K562 (cell line): ENCODE measurements around the gene NCOA3. TPM values are rescaled to one million over a fixed set of nuclear protein-coding genes. Genes with fewer than 3 reads are reported as not detected.

Source experiments
- ATAC-seq: fragments of 200-7000 bp; cut with Tn5 transposase; 3 replicates; pipeline ENCODE4 v1.9.1; 2020; ENCODE audit warnings: moderate library complexity
- BruUV-seq: library from RNA; stranded (reverse); fragments of 400-500 nt; replicated peaks from 2 replicates; lab custom pipeline; 2021; lab: Mats Ljungman, UMichigan
- CTCF ChIA-PET: fragments of 300-600 bp; formaldehyde crosslinking; extraction: SDS; loops from one replicate; lab custom pipeline; 2021; ENCODE audit warnings: low intra/inter-chr PET ratio; lab: Yijun Ruan, JAX
- POLR2A ChIA-PET: fragments of 300-600, 350-650 bp; sonication (Branson Sonifier 250); formaldehyde crosslinking; extraction: SDS; loops from one replicate; lab custom pipeline; 2021; ENCODE audit warnings: antibody characterized with exemption, inconsistent platforms; lab: Yijun Ruan, JAX
- DNase-seq, 4 experiments: peaks; one replicate each; pipeline versions ENCODE4 v3.0.0 to v3.0.0-alpha.2; 2011 to 2018; ENCODE audit warnings: low spot score in 3 of 4, mixed read lengths in 3 of 4; ENCODE audit errors: extremely low read depth in 1 of 4
- FAIRE-seq: peaks from 2 replicates; lab custom pipeline; 2011; peaks lifted over from hg19 to GRCh38; lab: Jason Lieb, UNC
- H2AFZ ChIP-seq: 2 replicates; pipeline ENCODE4 v1.6.0; 2011; ENCODE audit warnings: low read depth, low read length, control low read depth, inconsistent platforms
- H3K27ac ChIP-seq: fragments of 200-600 bp; 3 replicates; pipeline ENCODE4 v1.8.0; 2011; ENCODE audit warnings: low read depth, mild to moderate bottlenecking, control low read depth, inconsistent platforms, low read length, moderate library complexity, mixed read lengths; ENCODE audit errors: extremely low read depth
- H3K27me3 ChIP-seq, 2 experiments: fragments of 300-600 bp in 1 of 2; 2 replicates in 1 of 2; 3 replicates in 1 of 2; pipeline versions ENCODE4 v1.6.0 to v1.8.0; 2011; ENCODE audit warnings: inconsistent platforms in 2 of 2, low read length in 2 of 2, mild to moderate bottlenecking in 1 of 2, mixed read lengths in 1 of 2, moderate library complexity in 1 of 2; ENCODE audit not compliant: control insufficient read depth in 2 of 2, insufficient read depth in 2 of 2
- H3K36me3 ChIP-seq: fragments of 300-600 bp; 3 replicates; pipeline ENCODE4 v1.8.0; 2011; ENCODE audit warnings: mild to moderate bottlenecking, low read length, inconsistent platforms; ENCODE audit not compliant: control insufficient read depth, insufficient read depth
- H3K4me1 ChIP-seq, 2 experiments: fragments of 200-600 bp in 1 of 2; replicated peaks in 1 of 2; 2 replicates in 1 of 2; 3 replicates in 1 of 2; pipeline versions ENCODE4 v1.5.1 to v1.8.0; 2011; ENCODE audit warnings: inconsistent platforms in 2 of 2, low read length in 2 of 2, mild to moderate bottlenecking in 1 of 2, mixed read lengths in 1 of 2, moderate library complexity in 1 of 2; ENCODE audit not compliant: control insufficient read depth in 2 of 2, insufficient read depth in 2 of 2
- H3K4me2 ChIP-seq: 2 replicates; pipeline ENCODE4 v1.6.1; 2011; ENCODE audit warnings: low read length, control low read depth, inconsistent platforms, mixed read lengths; ENCODE audit not compliant: insufficient read depth
- H3K4me3 ChIP-seq: fragments of 200-600 bp; sonication (generic), shearing (Covaris generic); 2 replicates; pipeline ENCODE4 v1.5.1; 2016; ENCODE audit warnings: control low read depth, inconsistent platforms
- H3K79me2 ChIP-seq: fragments of 200-600 bp; 3 replicates; pipeline ENCODE4 v1.8.0; 2011; ENCODE audit warnings: low read length, inconsistent platforms; ENCODE audit not compliant: control insufficient read depth, insufficient read depth
- H3K9ac ChIP-seq, 2 experiments: 2 replicates each; pipeline versions ENCODE4 v1.6.0 to v1.6.1; 2011; ENCODE audit warnings: low read depth in 2 of 2, low read length in 2 of 2, control low read depth in 1 of 2, inconsistent platforms in 1 of 2, mild to moderate bottlenecking in 1 of 2, mixed read lengths in 1 of 2; ENCODE audit not compliant: insufficient read depth in 1 of 2
- H3K9me1 ChIP-seq: one replicate; pipeline ENCODE4 v1.6.0; 2011; ENCODE audit warnings: inconsistent platforms, mild to moderate bottlenecking, low read length, moderate library complexity; ENCODE audit not compliant: control insufficient read depth, insufficient read depth
- H3K9me3 ChIP-seq: replicated peaks from 2 replicates; pipeline ENCODE4 v1.5.1; 2011; ENCODE audit warnings: low read depth, low read length, inconsistent platforms; ENCODE audit not compliant: control insufficient read depth, insufficient read depth
- H4K20me1 ChIP-seq: replicated peaks from 2 replicates; pipeline ENCODE4 v1.6.1; 2011; ENCODE audit warnings: low read length, inconsistent platforms, mixed read lengths; ENCODE audit not compliant: control insufficient read depth, insufficient read depth
- CBX3 ChIP-seq, 2 experiments: IDR thresholded peaks; 1 replicate in 1 of 2; 2 replicates in 1 of 2; pipeline ENCODE4 v1.6.1; 2012; ENCODE audit warnings: inconsistent platforms in 2 of 2, low read length in 2 of 2, borderline replicate concordance in 1 of 2, control low read depth in 1 of 2
- CTCF ChIP-seq, 3 experiments: IDR thresholded peaks in 2 of 3; conservative IDR thresholded peaks in 1 of 3; 2 replicates each; pipeline ENCODE4 v1.5.1; 2011 to 2012; ENCODE audit warnings: low read length in 3 of 3, mild to moderate bottlenecking in 3 of 3, control low read depth in 2 of 3, improper control_type of control experiment in 1 of 3, inconsistent platforms in 1 of 3, low read depth in 1 of 3, mixed read lengths in 1 of 3, moderate library complexity in 1 of 3; ENCODE audit not compliant: insufficient read depth in 2 of 3
- DNMT1 ChIP-seq: fragments of 450-650 bp; IDR thresholded peaks from 2 replicates; pipeline ENCODE4 v1.6.1; 2016; ENCODE audit warnings: antibody characterized with exemption, mild to moderate bottlenecking
- ETV1 ChIP-seq: fragments of 450-650 bp; conservative IDR thresholded peaks from 2 replicates; pipeline ENCODE4 v1.6.1; 2016; ENCODE audit warnings: missing genetic modification characterization, control low read depth, low read depth, missing compliant biosample characterization
- ETV6 ChIP-seq, 3 experiments: fragments of 150-350 bp in 1 of 3; sonication (generic) in 1 of 3; formaldehyde crosslinking in 1 of 3; IDR thresholded peaks; 2 replicates each; pipeline versions ENCODE4 v1.6.1 to v1.8.0; 2014 to 2022; ENCODE audit warnings: borderline replicate concordance in 2 of 3, low read depth in 2 of 3, antibody characterized with exemption in 1 of 3, low read length in 1 of 3, mild to moderate bottlenecking in 1 of 3, missing genetic modification reagents in 1 of 3
- GABPA ChIP-seq: fragments of 200-800 bp; sonication (Bioruptor generic); conservative IDR thresholded peaks from 2 replicates; pipeline ENCODE4 v1.6.1; 2016; ENCODE audit warnings: low read depth, missing genetic modification characterization, missing compliant biosample characterization
- HDAC8 ChIP-seq: fragments of 450-650 bp; IDR thresholded peaks from 2 replicates; pipeline ENCODE4 v1.6.1; 2016; ENCODE audit warnings: mild to moderate bottlenecking, missing genetic modification characterization, moderate library complexity, missing compliant biosample characterization
- HMG20B ChIP-seq: fragments of 250-450 bp; sonication (Bioruptor Pico); IDR thresholded peaks from 2 replicates; pipeline ENCODE4 v1.5.0; 2021; ENCODE audit warnings: mild to moderate bottlenecking
- HMGN3 ChIP-seq: IDR thresholded peaks from 2 replicates; pipeline ENCODE4 v1.6.1; 2011; ENCODE audit warnings: borderline replicate concordance, low read depth, mild to moderate bottlenecking, mixed read lengths, low read length; ENCODE audit not compliant: insufficient read length; ENCODE audit errors: extremely low read depth
- MTA1 ChIP-seq: fragments of 450-650 bp; IDR thresholded peaks from 2 replicates; pipeline ENCODE4 v1.6.1; 2017; ENCODE audit warnings: borderline replicate concordance
- NKRF ChIP-seq: fragments of 450-650 bp; IDR thresholded peaks from 2 replicates; pipeline ENCODE4 v1.6.1; 2016; ENCODE audit warnings: borderline replicate concordance
- ZNF140 ChIP-seq: fragments of 250-450 bp; sonication (Bioruptor Pico); IDR thresholded peaks from 2 replicates; pipeline ENCODE4 v1.8.0; 2021; ENCODE audit warnings: moderate library complexity, mild to moderate bottlenecking, inconsistent platforms
- ZNF354B ChIP-seq: fragments of 250-450 bp; sonication (Bioruptor Pico); IDR thresholded peaks from 2 replicates; pipeline ENCODE4 v1.4.0; 2020
- ZNF561 ChIP-seq: fragments of 450-650 bp; formaldehyde crosslinking; conservative IDR thresholded peaks from 2 replicates; pipeline ENCODE4 v1.4.0; 2020; ENCODE audit warnings: mild to moderate bottlenecking, moderate library complexity
- WGBS: fragments of 100-300 bp; shearing (Covaris generic); methylation state at CpG from one replicate; pipeline ENCODE4 v1.1.6; 2016; ENCODE audit warnings: low coverage, mixed read lengths; ENCODE audit not compliant: insufficient coverage; ENCODE audit errors: missing lambda C conversion rate; 5-methylcytosine and 5-hydroxymethylcytosine counted together
- in situ Hi-C: fragments of 300-500 bp; cut with MboI; formaldehyde crosslinking; loops from 4 replicates; pipeline ENCODE4 v1.15.0; 2018; ENCODE audit warnings: inconsistent platforms, mixed read lengths
- intact Hi-C: fragments of 100-400 bp; cut with micrococcal nuclease; formaldehyde crosslinking; loops from 2 replicates; pipeline ENCODE4 v1.14.2; 2022
- polyA plus RNA-seq, 8 experiments: library from polyadenylated mRNA; depleted of rRNA in 4 of 8; stranded (reverse) in 5 of 8; unstranded in 3 of 8; fragments of >200 nt; fragmentation: Nextera tagmentation in 2 of 8; fragmentation: Illumina TruSeq in 1 of 8; extraction: Ambion mirVana in 2 of 8; extraction: Trizol in 1 of 8; gene quantifications; 2 replicates each; pipeline versions ENCODE4 v1.2.1 to v1.2.3, GENCODE V29; 2011 to 2014; ENCODE audit warnings: inconsistent platforms in 1 of 8, missing spikeins in 1 of 8
- total RNA-seq, 7 experiments: library from RNA; depleted of rRNA in 6 of 7; stranded (reverse); fragments of >200 nt in 6 of 7; fragmentation: Illumina TruSeq in 2 of 7; extraction: Trizol in 2 of 7; gene quantifications; 2 replicates each; pipeline versions ENCODE4 v1.2.1 to v1.2.3, GENCODE V29; 2011 to 2021; ENCODE audit warnings: low replicate concordance in 1 of 7

NCOA3 gene
- total and polyA plus RNA-seq, 9 of the 15 experiments (the other 6 are each of a cell fraction or from before 2014, with no cell fraction given) = 3.2 to 24.3 (median 14.4) TPM

GRCh38 chr20:47675190-47676142, 173.8 kb downstream of the NCOA3 start (continued):
- TF ChIP-seq ETV1 (tag) = no peak

- in situ Hi-C loops = no loop called here
- BruUV-seq = no TSS peak
- H3K9me3 ChIP-seq = no peaks in the 10 kb centered on the region
- no peak for DNase-seq
- peaks cover 29 to 84% of the 10 kb centered on the region in 2 experiments for H3K27me3 ChIP-seq
- ATAC-seq = peak; percentile 58; the same call in 2 of the 3 replicates
- H3K4me3 ChIP-seq = no peak overlapping the region
- H3K27ac ChIP-seq = no peak overlapping the region
- no peak overlapping the region for H3K9ac ChIP-seq
- H3K9me1 ChIP-seq = no peaks in the 10 kb centered on the region
- no peak for FAIRE-seq
- H3K36me3 ChIP-seq = no peaks in the 10 kb centered on the region
- WGBS = 6% methylated on average over 20 of the region's 20 CpGs
- peaks cover 13% of the 10 kb centered on the region for H4K20me1 ChIP-seq
- intact Hi-C loops = loop anchor here (2.0 to 5.0 kb wide), 3 partner anchors 37 to 946 kb away; no protein-coding TSS in a partner anchor
- H3K4me2 ChIP-seq = no peak overlapping the region
- POLR2A ChIA-PET = no interaction called here
- CTCF ChIA-PET = interaction anchor here (3.7 kb wide), 1 partner anchor 945 kb away, joined by 22 read pairs; no protein-coding TSS in a partner anchor
- H2AFZ ChIP-seq = no peak overlapping the region
- H3K4me1 ChIP-seq = peaks cover 0 to 12% of the 10 kb centered on the region in 2 experiments; a peak in 1 of 5 replicates
- H3K79me2 ChIP-seq = no peaks in the 10 kb centered on the region
- TF ChIP-seq CTCF (IDR thresholded peaks at IDR 0.05 in 2 of 3, conservative IDR thresholded peaks at IDR 0.05 in 1 of 3; ENCODE audit: insufficient read depth in 2 of 3, low read depth in 1 of 3, low read length in 3 of 3) = peak in 2 of 3 experiments; percentile 7 to 20; a peak in 1 of 6 replicates
- no peak for TF ChIP-seq ZNF140 (CRISPR knock-in tag)
- TF ChIP-seq CBX3 (IDR thresholded peaks at IDR 0.05; ENCODE audit: borderline replicate concordance in 1 of 2, low read length in 2 of 2) = no peak
- TF ChIP-seq MTA1 = no peak
- TF ChIP-seq HMG20B = no peak
- no peak for TF ChIP-seq HDAC8 (tag)
- no peak for TF ChIP-seq ZNF354B (CRISPR knock-in tag)
- no peak for TF ChIP-seq DNMT1
- no peak for TF ChIP-seq GABPA
- no peak for TF ChIP-seq ZNF561 (CRISPR knock-in tag)
- TF ChIP-seq HMGN3 = no peak
- TF ChIP-seq ETV6 (IDR thresholded peaks at IDR 0.05; ENCODE audit: borderline replicate concordance in 1 of 2, low read depth in 2 of 2, low read length in 1 of 2) = no peak
- TF ChIP-seq ETV6 (CRISPR knock-in tag; IDR thresholded peaks at IDR 0.05; ENCODE audit: borderline replicate concordance) = no peak
- TF ChIP-seq NKRF = no peak
Observed at GRCh38 chr20:47676219-47676721, 174.6 kb downstream of the NCOA3 start.
